ENCODE results near the gene JAGN1. TPM values are rescaled to one million over a fixed set of nuclear protein-coding genes. Genes with fewer than 3 reads are reported as not detected.

Gene JAGN1
- total RNA-seq, 1 experiment from 2014 or later = 45.6 TPM

Small RNAs within 50 kb of the gene (small RNA-seq; reads per million reads assigned to genes)
- not detected for gene RNU6-882P

Other genes starting within 250 kb of the JAGN1 start
- 45.8 and 49.4 TPM in 2 replicates for gene MTMR14, start 241.1 kb upstream of the JAGN1 start, total RNA-seq (2014; rRNA removed; shearing (Covaris generic))
- gene CPNE9, start 186.8 kb upstream of the JAGN1 start, total RNA-seq (2014; rRNA removed; shearing (Covaris generic)) = not detected in 2 replicates
- gene BRPF1, start 158.9 kb upstream of the JAGN1 start, total RNA-seq (2014; rRNA removed; shearing (Covaris generic)) = 19.9 and 22.9 TPM in 2 replicates
- gene OGG1, start 140.7 kb upstream of the JAGN1 start, total RNA-seq (2014; rRNA removed; shearing (Covaris generic)) = 27.8 and 30.9 TPM in 2 replicates
- gene CAMK1, start 120.7 kb upstream of the JAGN1 start, total RNA-seq (2014; rRNA removed; shearing (Covaris generic)) = 36.9 and 44.1 TPM in 2 replicates
- gene TADA3, start 98.1 kb upstream of the JAGN1 start, total RNA-seq (2014; rRNA removed; shearing (Covaris generic)) = 91.5 and 104 TPM in 2 replicates
- gene ARPC4, start 97.5 kb upstream of the JAGN1 start, total RNA-seq (2014; rRNA removed; shearing (Covaris generic)) = 295 and 306 TPM in 2 replicates
- 1.4 and 2.3 TPM in 2 replicates for gene TTLL3, start 80.3 kb upstream of the JAGN1 start, total RNA-seq (2014; rRNA removed; shearing (Covaris generic))
- 36.5 and 46.0 TPM in 2 replicates for gene RPUSD3, start 46.6 kb upstream of the JAGN1 start, total RNA-seq (2014; rRNA removed; shearing (Covaris generic))
- gene CIDEC, start 10.4 kb upstream of the JAGN1 start, total RNA-seq (2014; rRNA removed; shearing (Covaris generic)) = 0.14 TPM in 1 of 2 replicates, not detected in the other
- 0.66 TPM in 1 of 2 replicates, not detected in the other for gene IL17RE, start 12.2 kb downstream of the JAGN1 start, total RNA-seq (2014; rRNA removed; shearing (Covaris generic))
- gene IL17RC, start 26.5 kb downstream of the JAGN1 start, total RNA-seq (2014; rRNA removed; shearing (Covaris generic)) = 11.9 and 12.0 TPM in 2 replicates
- gene CRELD1, start 43.2 kb downstream of the JAGN1 start, total RNA-seq (2014; rRNA removed; shearing (Covaris generic)) = 0.27 and 1.6 TPM in 2 replicates
- gene PRRT3, start 61.8 kb downstream of the JAGN1 start, total RNA-seq (2014; rRNA removed; shearing (Covaris generic)) = 1.0 and 1.3 TPM in 2 replicates
- gene EMC3, start 96.2 kb downstream of the JAGN1 start, total RNA-seq (2014; rRNA removed; shearing (Covaris generic)) = 41.2 and 73.5 TPM in 2 replicates
- gene FANCD2, start 135.8 kb downstream of the JAGN1 start, total RNA-seq (2014; rRNA removed; shearing (Covaris generic)) = 31.1 and 33.2 TPM in 2 replicates
- gene FANCD2OS, start 217.6 kb downstream of the JAGN1 start, total RNA-seq (2014; rRNA removed; shearing (Covaris generic)) = not detected in 2 replicates
- gene BRK1, start 225.1 kb downstream of the JAGN1 start, total RNA-seq (2014; rRNA removed; shearing (Covaris generic)) = 103 and 112 TPM in 2 replicates